Nephron progenitor cell (in vitro differentiated cells): ENCODE results near the gene DMXL1.

Experiments used
- DNase-seq: peaks from one replicate; pipeline ENCODE4 v3.0.0; 2021
- H3K27ac Mint-ChIP-seq: 2 replicates; pipeline ENCODE4 v1.8.0; 2021; ENCODE audit warnings: mild to moderate bottlenecking, moderate library complexity, mixed read lengths
- H3K27me3 Mint-ChIP-seq: 2 replicates; pipeline ENCODE4 v1.8.0; 2021; ENCODE audit warnings: mild to moderate bottlenecking, low read depth, mixed read lengths; ENCODE audit not compliant: poor library complexity
- H3K36me3 Mint-ChIP-seq: 2 replicates; pipeline ENCODE4 v1.8.0; 2021; ENCODE audit warnings: low read depth, mixed read lengths
- H3K4me1 Mint-ChIP-seq: 2 replicates; pipeline ENCODE4 v1.8.0; 2021; ENCODE audit warnings: mixed read lengths
- H3K4me3 Mint-ChIP-seq: 2 replicates; pipeline ENCODE4 v1.8.0; 2021; ENCODE audit warnings: mild to moderate bottlenecking, moderate library complexity, mixed read lengths
- H3K9me3 Mint-ChIP-seq: 2 replicates; pipeline ENCODE4 v1.8.0; 2021; ENCODE audit warnings: mild to moderate bottlenecking, moderate library complexity, mixed read lengths
- CTCF ChIP-seq: fragments of 200-600 bp; sonication (generic); IDR thresholded peaks from 2 replicates; pipeline ENCODE4 v1.5.0; 2021; ENCODE audit warnings: antibody characterized with exemption

The DMXL1 gene

GRCh38 chr5:119274030-119274766, 203.3 kb downstream of the DMXL1 start:
- H3K27me3 Mint-ChIP-seq = peaks cover 3% of the 10 kb centered on the region
- no peaks in the 10 kb centered on the region for H3K36me3 Mint-ChIP-seq
- no peak for TF ChIP-seq CTCF
- H3K27ac Mint-ChIP-seq = no peak overlapping the region
- no peak for DNase-seq
- no peak overlapping the region for H3K4me3 Mint-ChIP-seq
- no peaks in the 10 kb centered on the region for H3K9me3 Mint-ChIP-seq
- H3K4me1 Mint-ChIP-seq = peaks cover 39% of the 10 kb centered on the region

GRCh38 chr5:119274767-119275130, 203.9 kb downstream of the DMXL1 start:
- H3K36me3 Mint-ChIP-seq = no peaks in the 10 kb centered on the region
- no peak overlapping the region for H3K4me3 Mint-ChIP-seq
- DNase-seq = no peak
- H3K9me3 Mint-ChIP-seq = no peaks in the 10 kb centered on the region
- no peak for TF ChIP-seq CTCF
- no peak overlapping the region for H3K27ac Mint-ChIP-seq
- peaks cover 3% of the 10 kb centered on the region for H3K27me3 Mint-ChIP-seq
- peaks cover 34% of the 10 kb centered on the region for H3K4me1 Mint-ChIP-seq

GRCh38 chr5:119275146-119275545, 204.3 kb downstream of the DMXL1 start:
- Mint-ChIP-seq H3K4me1 (peaks cover 34% of the 10 kb centered on the region), H3K9me3 (no peaks in the 10 kb centered on the region), H3K27me3 (peaks cover 3% of the 10 kb centered on the region), H3K36me3 (no peaks in the 10 kb centered on the region), H3K4me3 (no peak overlapping the region), H3K27ac (no peak overlapping the region)
- DNase-seq = no peak
- no peak for TF ChIP-seq CTCF

- Mint-ChIP-seq H3K27me3 (peaks cover 3% of the 10 kb centered on the region), H3K9me3 (no peaks in the 10 kb centered on the region), H3K27ac (no peak overlapping the region), H3K4me1 (peaks cover 37% of the 10 kb centered on the region), H3K36me3 (no peaks in the 10 kb centered on the region), H3K4me3 (no peak overlapping the region)
- no peak for DNase-seq
- TF ChIP-seq CTCF = no peak
These were observed 204.8 kb downstream of the DMXL1 start for GRCh38 chr5:119275601-119276173.

- Mint-ChIP-seq H3K27ac (no peak overlapping the region), H3K4me3 (no peak overlapping the region), H3K9me3 (no peaks in the 10 kb centered on the region), H3K27me3 (peaks cover 3% of the 10 kb centered on the region), H3K36me3 (no peaks in the 10 kb centered on the region), H3K4me1 (peaks cover 33% of the 10 kb centered on the region)
- TF ChIP-seq CTCF = no peak
- DNase-seq = no peak
These were observed 206.1 kb downstream of the DMXL1 start for GRCh38 chr5:119276978-119277377.

- H3K27me3 Mint-ChIP-seq = no peaks in the 10 kb centered on the region
These were observed 208.2 kb downstream of the DMXL1 start for GRCh38 chr5:119279093-119279492.

More at GRCh38 chr5:119279093-119279492, 208.2 kb downstream of the DMXL1 start:
- Mint-ChIP-seq H3K9me3 (no peaks in the 10 kb centered on the region), H3K4me3 (no peak overlapping the region), H3K27ac (no peak overlapping the region), H3K36me3 (no peaks in the 10 kb centered on the region), H3K4me1 (peaks cover 33% of the 10 kb centered on the region)
- TF ChIP-seq CTCF = no peak
- no peak for DNase-seq
